Measurements from ENCODE around the gene WIZ. TPM values are rescaled to one million over a fixed set of nuclear protein-coding genes. Genes with fewer than 3 reads are reported as not detected.

Gene WIZ
- total RNA-seq, 2 donors from 2014 or later = 22.4 to 44.2 TPM

- H3K4me3 ChIP-seq = no peak overlapping the region
- H3K4me1 ChIP-seq = peaks cover 0 to 46% of the 10 kb centered on the region in 2 donors
- H3K27me3 ChIP-seq = no peaks in the 10 kb centered on the region
- peaks cover 38% of the 10 kb centered on the region for H3K36me3 ChIP-seq
- no peak for TF ChIP-seq CTCF (IDR thresholded peaks at IDR 0.05)
- H3K9me3 ChIP-seq = no peaks in the 10 kb centered on the region
- H3K27ac ChIP-seq = peak overlapping the region in 1 of 2 donors; percentile 32
- DNase-seq (ENCODE audit: low spot score) = no peak
Observed at GRCh38 chr19:15428956-15429824, 20.6 kb downstream of the WIZ start.

DNA sequence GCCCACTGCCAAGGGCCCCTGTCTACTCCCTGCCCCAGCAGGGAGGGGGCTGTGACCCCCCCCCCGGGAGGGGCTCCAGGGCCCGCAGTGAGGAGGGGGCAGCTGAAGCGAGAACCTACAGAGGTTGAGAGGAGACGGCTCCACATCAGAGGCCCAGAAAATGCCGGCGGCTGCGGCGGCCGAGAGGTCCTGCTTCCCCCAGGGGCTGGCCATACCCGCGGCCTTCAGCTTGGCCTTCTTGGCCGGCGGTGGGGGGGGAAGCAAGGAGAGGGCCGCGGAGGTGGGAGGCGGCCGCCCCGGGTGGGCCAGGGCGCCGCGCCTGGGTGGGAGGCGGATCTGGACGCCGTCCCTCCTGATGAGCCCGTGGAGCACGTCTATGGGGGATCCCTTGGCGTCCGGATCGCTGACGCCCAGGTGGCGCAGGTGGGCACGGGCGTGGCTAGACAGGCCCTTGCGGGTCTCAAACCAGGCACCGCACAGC, 21.7 kb downstream of the WIZ start:
- no peak for DNase-seq (ENCODE audit: low spot score)
- peaks cover 49% of the 10 kb centered on the region for H3K36me3 ChIP-seq

GRCh38 chr19:15427350-15427700, 22.4 kb downstream of the WIZ start:
- no peak for TF ChIP-seq CTCF (IDR thresholded peaks at IDR 0.05)
- Histone ChIP-seq H3K9me3 (no peaks in the 10 kb centered on the region), H3K4me3 (no peak overlapping the region), H3K36me3 (peaks cover 56% of the 10 kb centered on the region), H3K27me3 (no peaks in the 10 kb centered on the region), H3K4me1 (peaks cover 0 to 43% of the 10 kb centered on the region in 2 donors), H3K27ac (no peak overlapping the region)
- DNase-seq (ENCODE audit: low spot score) = no peak

More for the DNA sequence above, 21.7 kb downstream of the WIZ start:
- Histone ChIP-seq H3K4me1 (peaks cover 0 to 39% of the 10 kb centered on the region in 2 donors), H3K4me3 (no peak overlapping the region), H3K27me3 (no peaks in the 10 kb centered on the region), H3K9me3 (no peaks in the 10 kb centered on the region), H3K27ac (no peak overlapping the region)
- TF ChIP-seq CTCF (IDR thresholded peaks at IDR 0.05) = no peak

DNA sequence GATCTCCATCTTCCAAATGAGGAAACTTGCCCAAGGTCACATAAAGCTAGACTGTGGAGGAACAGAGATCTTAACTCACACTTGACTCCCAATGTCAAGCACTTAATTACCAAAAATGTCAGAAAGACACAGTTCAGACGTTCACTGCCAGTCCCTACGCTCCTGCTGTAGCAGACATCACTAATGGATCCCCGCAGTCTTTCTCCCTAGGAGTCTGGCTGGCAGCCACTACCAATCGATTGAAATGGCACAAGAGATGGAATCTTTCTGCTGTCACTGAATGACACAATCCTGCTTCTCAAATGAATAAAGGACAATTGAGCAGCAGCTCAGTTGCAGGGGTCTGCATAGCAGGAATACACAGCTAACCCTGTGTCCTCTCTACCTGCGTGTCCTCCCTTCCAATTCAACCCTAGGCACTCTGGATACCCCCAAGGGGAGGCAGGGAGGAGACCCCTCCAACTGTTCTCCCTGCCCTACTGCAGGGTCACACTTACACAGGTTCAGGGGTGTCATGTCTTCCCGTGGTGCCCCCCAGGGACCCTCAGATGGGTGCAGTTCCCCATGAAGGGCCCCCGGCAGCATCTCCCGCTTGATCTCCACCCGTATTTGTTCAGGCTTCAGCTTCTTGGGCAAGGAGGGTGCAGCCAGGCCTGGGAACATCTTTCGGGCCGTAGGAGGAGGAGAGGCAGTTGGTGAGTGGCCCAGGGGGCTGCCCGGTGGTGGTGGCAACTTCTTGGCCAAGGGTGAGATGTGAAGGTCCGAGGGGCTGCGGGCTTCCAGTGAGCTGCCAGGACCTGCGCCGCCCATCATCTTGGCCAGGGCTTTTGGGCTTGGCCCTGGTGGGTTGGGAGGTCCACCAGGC, 23.0 kb downstream of the WIZ start:
- H3K4me1 ChIP-seq = peaks cover 0 to 45% of the 10 kb centered on the region in 2 donors
- TF ChIP-seq CTCF (IDR thresholded peaks at IDR 0.05) = no peak

DNA sequence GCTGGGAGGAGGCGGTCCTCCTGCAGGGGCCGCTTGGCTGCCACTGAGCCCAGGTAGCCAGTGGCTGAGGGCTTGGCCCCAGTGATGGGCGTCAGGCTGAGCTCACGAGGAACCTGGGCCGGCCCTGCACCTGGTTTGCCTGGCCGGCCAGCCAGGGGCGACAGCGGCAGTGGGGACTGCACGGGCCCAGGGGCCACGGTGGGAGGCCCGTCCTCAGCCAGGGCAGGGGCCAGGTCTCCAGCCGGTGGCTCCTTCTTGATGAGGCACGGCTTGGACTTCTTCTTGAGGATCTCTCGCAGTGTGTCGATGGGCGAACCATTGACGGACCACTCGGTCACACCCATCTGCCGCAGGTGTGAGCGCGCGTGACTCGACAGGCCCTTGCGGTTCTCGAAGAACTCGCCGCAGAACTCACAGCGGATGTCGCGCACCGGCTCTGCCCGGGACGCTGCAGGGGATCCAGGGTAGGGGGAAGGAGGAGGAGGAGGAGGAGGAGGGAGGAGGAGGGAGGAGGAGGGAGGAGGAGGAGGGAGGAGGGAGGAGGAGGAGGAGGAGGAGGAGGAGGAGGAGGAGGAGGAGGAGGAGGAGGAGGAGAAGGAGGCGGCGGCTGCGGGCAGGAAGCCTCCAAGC, 24.3 kb downstream of the WIZ start:
- Histone ChIP-seq H3K27me3 (no peaks in the 10 kb centered on the region), H3K36me3 (peaks cover 57% of the 10 kb centered on the region), H3K4me1 (peaks cover 0 to 39% of the 10 kb centered on the region in 2 donors), H3K4me3 (no peak overlapping the region), H3K27ac (no peak overlapping the region), H3K9me3 (no peaks in the 10 kb centered on the region)
- DNase-seq (ENCODE audit: low spot score) = no peak
- TF ChIP-seq CTCF (IDR thresholded peaks at IDR 0.05) = no peak

More for the DNA sequence above, 23.0 kb downstream of the WIZ start:
- no peaks in the 10 kb centered on the region for H3K27me3 ChIP-seq
- H3K9me3 ChIP-seq = no peaks in the 10 kb centered on the region
- no peak overlapping the region for H3K27ac ChIP-seq
- H3K4me3 ChIP-seq = no peak overlapping the region
- no peak for DNase-seq (ENCODE audit: low spot score)
- peaks cover 57% of the 10 kb centered on the region for H3K36me3 ChIP-seq

Data from right atrium auricular region (tissue), 2 donors.